HG03432 (cell line): Measurements from ENCODE around the gene MED13L.
"Not testable (repeated sequence)": the region's sequence is repeated elsewhere in the genome, so short reads cannot be mapped to it uniquely, and the experiment has no call there.

Source experiments
- ATAC-seq: cut with Tn5 transposase; IDR thresholded peaks from one replicate; pipeline ENCODE4 v1.9.1; 2021; ENCODE audit warnings: mild to moderate bottlenecking, moderate library complexity; ENCODE audit not compliant: unreplicated experiment

MED13L gene

GRCh38 chr12:116303929-116304328 lies 26.4 kb upstream of the MED13L start:
- no peak for ATAC-seq

- no peak for ATAC-seq
Observed at GRCh38 chr12:116303066-116303465, 25.6 kb upstream of the MED13L start.

- ATAC-seq: no peak
Observed at GRCh38 chr12:116302166-116303058, 24.9 kb upstream of the MED13L start.

GRCh38 chr12:116301621-116302020 lies 24.1 kb upstream of the MED13L start:
- ATAC-seq: no peak

- ATAC-seq: no peak
Observed at GRCh38 chr12:116299665-116300328, 22.3 kb upstream of the MED13L start.

GRCh38 chr12:116299064-116299463 lies 21.6 kb upstream of the MED13L start:
- ATAC-seq: no peak

- no peak for ATAC-seq
Observed at GRCh38 chr12:116298578-116298977, 21.1 kb upstream of the MED13L start.

- no peak for ATAC-seq
Observed at GRCh38 chr12:116297224-116297834, 19.8 kb upstream of the MED13L start.

- no peak for ATAC-seq
Observed at GRCh38 chr12:116295327-116296263, 18.1 kb upstream of the MED13L start.

- no peak for ATAC-seq
Observed at GRCh38 chr12:116294454-116295165, 17.1 kb upstream of the MED13L start.

- no peak for ATAC-seq
Observed at GRCh38 chr12:116293687-116294453, 16.4 kb upstream of the MED13L start.

- ATAC-seq: no peak
Observed at GRCh38 chr12:116291218-116291617, 13.7 kb upstream of the MED13L start.

GRCh38 chr12:116288735-116289134 lies 11.2 kb upstream of the MED13L start:
- no peak for ATAC-seq

GRCh38 chr12:116287842-116288301 lies 10.4 kb upstream of the MED13L start:
- ATAC-seq: no peak

- ATAC-seq: no peak
Observed at GRCh38 chr12:116284396-116284795, 6.9 kb upstream of the MED13L start.

GRCh38 chr12:116283881-116284280 lies 6.4 kb upstream of the MED13L start:
- ATAC-seq: not testable (repeated sequence)

- ATAC-seq: no peak
Observed at GRCh38 chr12:116282371-116283286, 5.1 kb upstream of the MED13L start.
